ENCODE measurements around the gene BCS1L.

DNA sequence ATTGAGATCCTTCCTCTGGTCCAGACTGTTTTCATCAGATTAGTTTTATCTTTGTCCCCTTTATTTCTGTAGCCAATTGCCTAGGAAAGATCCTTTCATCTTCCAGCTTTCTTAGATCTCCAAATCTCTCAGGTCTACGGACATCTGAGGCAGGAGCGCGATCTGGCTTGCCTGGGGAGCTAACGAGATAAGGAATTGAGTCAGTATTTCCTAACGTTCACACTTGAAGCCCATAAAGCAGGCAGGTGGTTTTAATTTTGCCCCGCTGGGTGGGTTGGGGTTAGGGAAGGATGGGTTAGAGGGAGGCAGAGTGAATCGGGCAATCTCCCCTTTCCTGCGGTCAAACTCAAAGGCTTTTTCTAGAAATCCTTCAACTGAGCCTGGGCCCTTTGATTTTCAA lies 50.4 kb downstream of the BCS1L start:
- TF ChIP-seq, protein P1, sequence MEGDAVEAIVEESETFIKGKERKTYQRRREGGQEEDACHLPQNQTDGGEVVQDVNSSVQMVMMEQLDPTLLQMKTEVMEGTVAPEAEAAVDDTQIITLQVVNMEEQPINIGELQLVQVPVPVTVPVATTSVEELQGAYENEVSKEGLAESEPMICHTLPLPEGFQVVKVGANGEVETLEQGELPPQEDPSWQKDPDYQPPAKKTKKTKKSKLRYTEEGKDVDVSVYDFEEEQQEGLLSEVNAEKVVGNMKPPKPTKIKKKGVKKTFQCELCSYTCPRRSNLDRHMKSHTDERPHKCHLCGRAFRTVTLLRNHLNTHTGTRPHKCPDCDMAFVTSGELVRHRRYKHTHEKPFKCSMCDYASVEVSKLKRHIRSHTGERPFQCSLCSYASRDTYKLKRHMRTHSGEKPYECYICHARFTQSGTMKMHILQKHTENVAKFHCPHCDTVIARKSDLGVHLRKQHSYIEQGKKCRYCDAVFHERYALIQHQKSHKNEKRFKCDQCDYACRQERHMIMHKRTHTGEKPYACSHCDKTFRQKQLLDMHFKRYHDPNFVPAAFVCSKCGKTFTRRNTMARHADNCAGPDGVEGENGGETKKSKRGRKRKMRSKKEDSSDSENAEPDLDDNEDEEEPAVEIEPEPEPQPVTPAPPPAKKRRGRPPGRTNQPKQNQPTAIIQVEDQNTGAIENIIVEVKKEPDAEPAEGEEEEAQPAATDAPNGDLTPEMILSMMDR (IDR thresholded peaks at IDR 0.05): no peak
- TF ChIP-seq POLR2A (IDR thresholded peaks at IDR 0.05): no peak
- no peak for TF ChIP-seq POLR2AphosphoS5 (IDR thresholded peaks at IDR 0.05)

Data from stomach (tissue), 4 donors.